Myocyte (in vitro differentiated cells): ENCODE results near the gene OPRM1. TPM values are rescaled to one million over a fixed set of nuclear protein-coding genes. Genes with fewer than 3 reads are reported as not detected.
"Not testable (repeated sequence)": the region's sequence is repeated elsewhere in the genome, so short reads cannot be mapped to it uniquely, and the experiment has no call there.

Experiments used
- DNase-seq: peaks from one replicate; pipeline ENCODE4 v3.0.0-alpha.2; 2012; ENCODE audit warnings: low read depth
- total RNA-seq: library from RNA; depleted of rRNA; stranded (reverse); fragments of >200 nt; gene quantifications from 2 replicates; pipeline ENCODE4 v1.2.3, GENCODE V29; 2014

Gene OPRM1
- total RNA-seq, 1 donor from 2014 or later: not detected

DNA sequence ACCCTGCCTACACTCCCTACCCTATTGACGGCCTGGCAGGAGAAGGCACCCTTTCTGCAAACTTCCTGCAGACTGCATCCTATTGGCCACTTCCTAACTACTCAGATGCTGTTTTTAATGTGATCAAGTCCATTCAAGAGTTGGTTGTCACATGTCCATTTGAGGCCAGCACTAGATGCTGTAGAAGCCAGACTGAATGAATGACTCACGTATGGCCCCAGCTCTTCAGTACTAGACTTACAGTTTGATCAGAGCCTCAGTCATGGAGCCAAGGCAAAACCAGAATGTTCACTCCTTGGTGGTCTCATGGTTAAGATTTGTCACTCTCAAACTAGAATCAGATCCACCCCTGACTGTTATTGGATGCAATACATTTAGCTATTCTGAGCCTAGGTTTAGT is 101.7 kb downstream of the OPRM1 start:
- DNase-seq: no peak

DNA sequence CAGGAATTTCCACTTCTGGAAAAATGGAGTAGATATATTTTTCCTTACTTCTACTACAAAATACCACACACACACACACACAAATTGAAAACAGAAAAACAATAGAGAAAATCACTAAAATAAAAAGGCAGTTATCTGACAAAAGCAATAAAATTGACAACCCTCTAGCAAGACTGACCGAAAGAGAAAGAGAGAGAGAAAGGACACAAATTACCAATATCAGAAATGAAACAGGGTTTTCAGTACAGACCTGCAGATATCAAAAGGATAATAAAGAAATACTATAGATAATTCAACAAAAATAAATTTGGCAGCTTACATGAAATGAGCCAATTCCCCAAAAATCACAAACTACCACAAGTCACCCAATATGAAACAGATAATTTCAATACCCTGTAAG is 104.7 kb downstream of the OPRM1 start:
- no peak for DNase-seq

DNA sequence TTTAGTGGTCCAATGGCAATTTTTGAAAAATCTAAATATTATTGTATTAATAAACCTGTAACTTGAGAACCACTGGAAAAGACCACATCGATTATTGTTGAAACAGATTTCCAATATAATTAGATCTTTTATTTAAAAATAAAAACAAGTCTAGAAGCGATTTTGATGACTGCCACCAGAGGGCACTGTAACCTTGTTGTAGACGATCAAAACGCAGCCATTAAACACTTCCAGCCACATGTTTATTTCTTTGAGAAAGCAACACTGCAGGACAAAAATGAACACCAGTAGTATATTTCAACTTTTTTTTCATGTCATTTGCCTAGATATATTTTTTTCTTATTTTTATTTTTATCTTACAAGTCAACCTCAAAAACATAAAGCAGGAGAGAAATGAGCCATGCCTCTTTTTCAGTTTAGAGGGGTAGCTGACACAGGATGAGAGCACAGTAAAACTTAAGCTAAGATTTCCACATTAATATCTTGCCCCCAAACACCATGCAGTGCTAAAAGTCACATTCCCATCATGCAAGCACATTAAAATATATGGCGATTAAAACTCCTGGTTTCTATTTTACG is 115.4 kb downstream of the OPRM1 start:
- peak; percentile 67 for DNase-seq

DNA sequence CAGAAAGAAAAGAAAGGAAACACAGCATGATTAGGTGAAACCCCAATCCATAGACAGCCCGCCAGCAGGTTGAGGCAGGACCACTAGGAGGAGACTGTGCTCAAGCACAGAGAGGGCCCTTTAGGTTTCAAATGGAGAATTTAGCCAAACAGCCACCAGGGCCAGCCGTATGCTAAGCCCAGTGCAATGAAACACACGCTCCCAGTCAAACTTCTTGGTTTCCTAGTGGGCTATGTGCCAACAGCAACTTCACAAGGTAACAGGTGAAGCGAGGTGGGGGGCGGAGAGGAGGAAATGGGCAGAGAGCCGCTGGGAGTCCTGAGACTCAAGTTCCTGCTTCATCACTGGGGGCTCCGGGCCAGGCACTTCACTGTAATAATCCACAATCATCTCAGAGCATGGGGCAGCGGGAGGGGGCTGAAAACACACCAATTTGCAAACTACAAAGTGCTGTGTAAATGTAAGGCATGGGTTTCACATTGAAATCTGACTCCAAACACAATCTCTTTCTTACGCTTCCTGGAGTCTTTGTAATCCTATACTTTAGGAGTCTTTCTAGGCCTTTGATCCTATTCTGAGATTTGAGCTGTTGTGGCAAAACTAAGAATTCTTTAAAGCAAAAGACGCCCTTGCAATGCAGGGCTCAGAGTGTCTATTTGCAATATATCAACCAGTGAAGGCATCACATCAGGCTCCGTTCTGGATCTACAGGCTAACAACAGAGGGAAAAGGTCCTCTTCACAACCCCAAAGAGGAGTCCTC is 117.3 kb downstream of the OPRM1 start:
- no peak for DNase-seq

GRCh38 chr6:154157082-154157481 is 118.0 kb downstream of the OPRM1 start:
- DNase-seq: no peak

GRCh38 chr6:154157706-154158105 is 118.7 kb downstream of the OPRM1 start:
- no peak for DNase-seq

GRCh38 chr6:154159126-154159525 is 120.1 kb downstream of the OPRM1 start:
- DNase-seq: no peak

DNA sequence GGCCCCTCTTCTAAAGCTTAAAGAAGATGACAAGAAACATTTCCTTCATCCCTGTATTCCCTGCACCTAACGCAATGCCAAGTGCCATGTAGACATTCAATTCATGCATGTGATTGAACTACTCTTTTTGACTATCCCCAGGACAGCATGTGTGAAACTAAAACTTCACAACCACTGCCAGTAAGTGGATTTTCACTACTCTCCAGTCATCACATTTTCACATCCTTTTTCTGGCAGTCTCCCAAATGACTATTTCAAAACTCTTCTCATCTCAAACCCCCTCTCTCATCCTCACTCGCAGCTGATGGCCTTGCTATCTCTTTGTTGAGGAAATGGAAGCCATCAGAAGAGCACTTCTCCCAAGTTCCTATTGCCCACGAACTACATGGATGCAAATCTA is 122.6 kb downstream of the OPRM1 start:
- DNase-seq: no peak

GRCh38 chr6:154164397-154164796 is 125.4 kb downstream of the OPRM1 start:
- no peak for DNase-seq

DNA sequence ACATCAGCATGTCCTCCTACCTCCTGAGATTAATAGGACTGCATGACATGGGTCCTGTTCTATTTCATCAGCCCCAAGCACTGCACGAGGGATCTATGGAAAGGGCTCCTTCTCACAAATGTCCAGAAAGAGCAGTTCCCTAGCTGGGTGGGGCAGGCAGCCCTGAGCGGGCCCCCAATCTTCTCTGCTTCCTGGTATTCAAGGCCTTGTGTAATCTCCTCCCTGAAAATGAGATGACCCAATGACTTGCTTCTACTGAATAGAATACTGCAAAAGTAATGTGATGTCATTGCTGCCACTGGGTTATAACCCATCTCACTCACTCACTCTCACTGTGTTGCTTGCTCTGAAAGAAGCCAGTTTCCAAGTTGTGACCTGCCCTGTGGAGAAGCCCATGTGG is 126.4 kb downstream of the OPRM1 start:
- no peak for DNase-seq

- no peak for DNase-seq
Observed at GRCh38 chr6:154166140-154166539, 127.1 kb downstream of the OPRM1 start.

GRCh38 chr6:154167126-154167525 is 128.1 kb downstream of the OPRM1 start:
- DNase-seq: no peak

GRCh38 chr6:154169193-154169847 is 130.3 kb downstream of the OPRM1 start:
- DNase-seq: no peak

DNA sequence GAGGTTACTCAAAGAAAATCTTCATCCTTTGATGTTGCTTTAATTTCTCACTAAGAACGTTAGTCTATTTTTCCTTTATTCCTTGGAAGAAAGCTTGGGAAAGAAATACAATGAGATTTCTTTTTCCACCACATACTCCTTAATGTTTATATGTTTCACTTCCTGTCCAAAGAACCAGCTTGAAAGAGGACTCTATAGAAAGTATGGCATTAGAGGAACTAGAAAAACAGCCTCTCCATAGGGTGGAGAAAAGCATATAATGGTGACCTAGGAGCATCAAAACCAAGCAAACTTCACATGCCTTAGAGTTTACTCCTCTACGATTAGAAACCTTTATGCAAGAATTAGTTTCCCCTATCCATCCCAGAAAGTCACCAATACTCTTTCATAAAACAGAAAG is 131.1 kb downstream of the OPRM1 start:
- no peak for DNase-seq

DNA sequence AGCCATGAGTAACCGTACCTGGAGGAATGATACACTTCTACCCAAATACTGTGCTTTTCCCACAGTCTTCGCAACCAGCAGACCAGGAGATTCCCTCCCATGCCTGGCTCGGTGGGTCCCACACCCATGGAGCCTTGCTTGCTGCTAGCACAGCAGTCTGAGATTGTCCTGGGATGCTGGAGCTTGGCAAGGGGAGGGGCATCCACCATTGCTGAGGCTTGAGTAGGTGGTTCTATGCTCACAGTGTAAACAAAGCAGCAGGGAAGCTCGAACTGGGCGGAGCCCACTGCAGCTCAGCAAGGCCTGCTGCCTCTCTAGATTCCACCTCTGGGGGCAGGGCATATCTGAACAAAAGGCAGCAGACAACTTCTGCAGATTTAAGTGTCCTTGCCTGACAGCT is 133.4 kb downstream of the OPRM1 start:
- DNase-seq: not testable (repeated sequence)

DNA sequence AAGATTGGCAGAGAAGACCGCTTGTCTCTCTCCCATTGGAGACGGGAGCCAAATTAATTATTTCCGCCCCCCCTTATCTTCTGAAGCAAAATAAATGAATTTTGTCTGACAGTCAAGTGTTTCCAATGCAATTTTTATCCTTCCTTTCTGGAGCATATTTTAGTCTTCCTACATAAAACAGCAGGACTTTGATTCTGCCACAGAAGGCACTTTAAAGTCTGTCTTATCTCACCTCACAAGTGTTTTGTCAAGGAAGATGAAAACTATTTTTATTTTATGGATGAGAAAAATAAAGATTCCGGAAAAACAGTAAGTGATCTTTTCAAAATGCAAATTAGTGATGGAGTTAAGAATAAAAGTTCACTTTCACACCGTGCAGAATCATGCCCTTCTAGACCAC is 140.4 kb downstream of the OPRM1 start:
- DNase-seq: no peak

DNA sequence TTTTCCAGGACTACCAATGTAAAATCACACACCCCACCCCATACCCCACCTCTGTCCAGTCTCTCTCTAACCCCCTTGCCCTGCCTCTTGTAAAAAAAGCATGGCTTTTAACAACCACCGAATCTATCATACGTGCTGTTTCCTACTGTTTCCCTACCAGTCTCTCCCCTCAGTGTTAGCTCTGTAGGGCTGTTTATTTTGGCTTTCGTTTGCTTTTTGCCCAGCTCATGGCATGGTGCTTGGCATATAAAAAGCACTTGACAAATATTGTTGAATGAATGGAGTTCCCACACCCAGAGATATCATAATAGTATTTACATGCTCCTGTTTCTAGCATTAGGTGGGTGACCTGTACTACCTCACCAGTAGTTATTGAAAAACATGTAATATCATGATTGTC is 148.2 kb downstream of the OPRM1 start:
- DNase-seq: no peak

GRCh38 chr6:154187714-154188113 is 148.7 kb downstream of the OPRM1 start:
- DNase-seq: no peak

GRCh38 chr6:154196333-154196885 is 157.4 kb downstream of the OPRM1 start:
- no peak for DNase-seq

DNA sequence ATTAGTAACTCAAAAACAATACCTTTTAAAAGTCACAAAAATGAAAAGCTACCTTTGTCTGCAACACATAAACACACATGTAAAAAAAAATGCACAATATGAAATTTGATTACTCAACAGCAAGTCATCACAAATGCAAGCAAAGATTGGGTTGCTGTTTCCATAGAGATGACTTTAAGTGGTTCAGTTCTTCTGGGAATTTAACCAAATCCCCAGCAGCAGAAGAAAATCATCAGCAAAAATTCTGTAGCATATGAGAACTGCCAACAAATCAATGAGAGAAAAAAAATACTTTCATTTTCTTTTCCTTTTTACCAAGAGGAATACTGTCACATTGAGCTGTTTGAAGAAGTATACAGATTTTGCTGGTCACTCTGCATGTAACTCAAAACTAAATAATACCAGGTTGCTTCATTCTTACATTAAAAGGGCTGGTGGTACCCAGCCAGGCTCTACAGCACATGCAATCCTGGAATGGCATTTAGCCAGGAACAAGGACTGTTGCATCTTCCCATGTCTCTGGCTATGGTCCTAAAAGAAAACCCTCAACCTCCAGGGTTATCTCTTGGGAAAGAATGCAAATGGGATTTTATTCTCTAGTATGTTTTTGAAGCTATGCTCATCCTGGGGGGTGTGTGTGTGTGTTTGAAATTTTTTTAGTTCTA is 158.3 kb downstream of the OPRM1 start:
- peak; percentile 7 for DNase-seq

- not testable (repeated sequence) for DNase-seq
Observed at GRCh38 chr6:154201688-154202087, 162.6 kb downstream of the OPRM1 start.

GRCh38 chr6:154202339-154202738 is 163.3 kb downstream of the OPRM1 start:
- no peak for DNase-seq
